ENCODE results near the gene KLHL29.

- TF ChIP-seq, protein P1, sequence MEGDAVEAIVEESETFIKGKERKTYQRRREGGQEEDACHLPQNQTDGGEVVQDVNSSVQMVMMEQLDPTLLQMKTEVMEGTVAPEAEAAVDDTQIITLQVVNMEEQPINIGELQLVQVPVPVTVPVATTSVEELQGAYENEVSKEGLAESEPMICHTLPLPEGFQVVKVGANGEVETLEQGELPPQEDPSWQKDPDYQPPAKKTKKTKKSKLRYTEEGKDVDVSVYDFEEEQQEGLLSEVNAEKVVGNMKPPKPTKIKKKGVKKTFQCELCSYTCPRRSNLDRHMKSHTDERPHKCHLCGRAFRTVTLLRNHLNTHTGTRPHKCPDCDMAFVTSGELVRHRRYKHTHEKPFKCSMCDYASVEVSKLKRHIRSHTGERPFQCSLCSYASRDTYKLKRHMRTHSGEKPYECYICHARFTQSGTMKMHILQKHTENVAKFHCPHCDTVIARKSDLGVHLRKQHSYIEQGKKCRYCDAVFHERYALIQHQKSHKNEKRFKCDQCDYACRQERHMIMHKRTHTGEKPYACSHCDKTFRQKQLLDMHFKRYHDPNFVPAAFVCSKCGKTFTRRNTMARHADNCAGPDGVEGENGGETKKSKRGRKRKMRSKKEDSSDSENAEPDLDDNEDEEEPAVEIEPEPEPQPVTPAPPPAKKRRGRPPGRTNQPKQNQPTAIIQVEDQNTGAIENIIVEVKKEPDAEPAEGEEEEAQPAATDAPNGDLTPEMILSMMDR (conservative IDR thresholded peaks at IDR 0.05; ENCODE audit: low read depth, low read length): no peak
- no peak for TF ChIP-seq EZH2 (IDR thresholded peaks at IDR 0.05; ENCODE audit: borderline replicate concordance, low read depth, low read length, poor library complexity, severe bottlenecking)
Observed at GRCh38 chr2:23691106-23691470, 306.1 kb downstream of the KLHL29 start.
